Neutrophil (primary cell): Measurements from ENCODE around the gene EPHA2.

Experiments
- H3K27ac ChIP-seq: fragments of 200-600 bp; sonication (generic); 2 replicates; pipeline ENCODE4 v1.5.1; 2016; ENCODE audit warnings: mild to moderate bottlenecking, moderate library complexity
- H3K27me3 ChIP-seq: fragments of 200-600 bp; sonication (generic); 2 replicates; pipeline ENCODE4 v1.6.0; 2016; ENCODE audit warnings: mild to moderate bottlenecking
- H3K36me3 ChIP-seq: fragments of 200-600 bp; sonication (generic); 2 replicates; pipeline ENCODE4 v1.5.1; 2017
- H3K4me1 ChIP-seq, 2 experiments: fragments of 200-600 bp in 1 of 2; sonication (generic) in 1 of 2; 1 replicate in 1 of 2; 2 replicates in 1 of 2; pipeline versions ENCODE4 v1.5.1 to v1.6.1; 2013 to 2016; ENCODE audit warnings: low read depth in 1 of 2, low read length in 1 of 2, mild to moderate bottlenecking in 1 of 2, moderate library complexity in 1 of 2; ENCODE audit not compliant: control insufficient read depth in 1 of 2, insufficient read depth in 1 of 2
- H3K4me3 ChIP-seq, 2 experiments: fragments of 200-600 bp in 1 of 2; sonication (generic) in 1 of 2; 1 replicate in 1 of 2; 2 replicates in 1 of 2; pipeline ENCODE4 v1.5.1; 2013 to 2016; ENCODE audit warnings: low read depth in 1 of 2, low read length in 1 of 2, mild to moderate bottlenecking in 1 of 2, moderate library complexity in 1 of 2
- H3K9me3 ChIP-seq: fragments of 200-600 bp; sonication (generic); 2 replicates; pipeline ENCODE4 v1.5.1; 2016
- TF ChIP-seq, protein P1 (sequence below): fragments of 200-600 bp; sonication (generic); IDR thresholded peaks from 2 replicates; pipeline ENCODE4 v1.5.1; 2016; ENCODE audit warnings: antibody characterized with exemption

The EPHA2 gene

GRCh38 chr1:16155537-16156410, at the start of gene EPHA2:
Gene EPHA2, minus strand, starts transcription at chr1:16156069. Its CDS starts 137 bp downstream, at chr1:16155932.
- Histone ChIP-seq H3K4me1 (peaks cover 32 to 34% of the 10 kb centered on the region in 2 experiments), H3K9me3 (no peaks in the 10 kb centered on the region), H3K27ac (no peak within 1 kb of the TSS), H3K36me3 (no peaks in the 10 kb centered on the region), H3K27me3 (peaks cover 75% of the 10 kb centered on the region), H3K4me3 (peak within 1 kb of the TSS; percentile 49 to 57)
- TF ChIP-seq, protein P1, sequence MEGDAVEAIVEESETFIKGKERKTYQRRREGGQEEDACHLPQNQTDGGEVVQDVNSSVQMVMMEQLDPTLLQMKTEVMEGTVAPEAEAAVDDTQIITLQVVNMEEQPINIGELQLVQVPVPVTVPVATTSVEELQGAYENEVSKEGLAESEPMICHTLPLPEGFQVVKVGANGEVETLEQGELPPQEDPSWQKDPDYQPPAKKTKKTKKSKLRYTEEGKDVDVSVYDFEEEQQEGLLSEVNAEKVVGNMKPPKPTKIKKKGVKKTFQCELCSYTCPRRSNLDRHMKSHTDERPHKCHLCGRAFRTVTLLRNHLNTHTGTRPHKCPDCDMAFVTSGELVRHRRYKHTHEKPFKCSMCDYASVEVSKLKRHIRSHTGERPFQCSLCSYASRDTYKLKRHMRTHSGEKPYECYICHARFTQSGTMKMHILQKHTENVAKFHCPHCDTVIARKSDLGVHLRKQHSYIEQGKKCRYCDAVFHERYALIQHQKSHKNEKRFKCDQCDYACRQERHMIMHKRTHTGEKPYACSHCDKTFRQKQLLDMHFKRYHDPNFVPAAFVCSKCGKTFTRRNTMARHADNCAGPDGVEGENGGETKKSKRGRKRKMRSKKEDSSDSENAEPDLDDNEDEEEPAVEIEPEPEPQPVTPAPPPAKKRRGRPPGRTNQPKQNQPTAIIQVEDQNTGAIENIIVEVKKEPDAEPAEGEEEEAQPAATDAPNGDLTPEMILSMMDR: no peak

DNA sequence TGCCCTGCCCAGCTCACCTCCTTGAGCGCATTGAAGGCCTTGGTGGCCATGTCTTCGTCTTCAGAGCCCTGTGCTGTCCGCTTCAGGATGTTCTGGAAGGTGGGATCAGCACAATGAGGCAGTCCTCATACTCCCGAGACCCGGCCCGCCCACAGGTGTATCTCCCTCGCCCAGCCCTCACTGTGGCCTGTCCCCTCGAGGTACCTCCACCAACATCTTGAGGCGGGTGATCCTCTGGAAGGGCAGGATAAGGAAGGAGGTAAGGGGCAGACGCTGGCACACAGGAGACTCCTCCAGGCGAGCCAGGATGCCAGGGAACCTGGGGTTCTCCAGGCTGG, 49.4 kb upstream of the EPHA2 start:
- Histone ChIP-seq H3K36me3 (no peaks in the 10 kb centered on the region), H3K27me3 (peaks cover 8% of the 10 kb centered on the region), H3K27ac (no peak overlapping the region), H3K9me3 (no peaks in the 10 kb centered on the region), H3K4me3 (no peak overlapping the region), H3K4me1 (peaks cover 14 to 17% of the 10 kb centered on the region in 2 experiments)
- TF ChIP-seq, protein P1: no peak

DNA sequence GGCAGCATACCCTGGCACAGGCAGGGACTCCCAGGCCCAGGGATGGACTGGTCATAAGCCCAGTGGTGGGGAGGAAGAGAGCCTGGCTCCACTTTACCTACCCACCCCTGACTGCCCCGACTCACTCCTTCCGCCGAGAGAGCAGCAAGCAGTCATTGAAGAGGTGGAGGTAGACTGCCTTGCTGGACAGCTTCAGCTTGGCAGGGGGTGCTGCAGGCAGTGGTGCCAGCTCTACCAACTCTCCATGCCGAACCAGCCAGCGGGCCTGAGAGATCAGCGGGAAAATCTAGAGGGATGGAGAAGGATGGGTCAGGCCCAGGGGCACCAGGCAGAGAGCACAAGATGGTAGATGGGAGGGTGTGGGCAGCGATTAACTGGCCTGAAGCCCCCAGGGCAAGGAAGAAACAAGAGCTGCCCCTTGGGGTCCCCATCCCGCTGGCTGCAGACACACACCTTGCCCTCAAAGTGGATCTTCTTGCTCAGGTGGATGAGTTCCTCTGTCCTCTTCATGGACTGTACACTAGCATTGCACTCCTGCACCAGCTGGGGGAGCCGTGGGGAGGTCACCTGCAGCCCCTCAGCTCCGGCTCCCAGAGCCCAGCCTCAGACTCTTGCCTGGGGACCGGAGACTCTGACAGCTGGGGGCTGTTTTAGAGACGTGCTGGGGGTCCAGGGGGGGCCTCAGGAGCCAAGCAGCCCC, 48.9 kb upstream of the EPHA2 start:
- no peaks in the 10 kb centered on the region for H3K36me3 ChIP-seq
- H3K4me1 ChIP-seq: peaks cover 14 to 17% of the 10 kb centered on the region in 2 experiments
- H3K9me3 ChIP-seq: no peaks in the 10 kb centered on the region
- TF ChIP-seq, protein P1: no peak
- H3K27ac ChIP-seq: no peak overlapping the region
- peaks cover 8% of the 10 kb centered on the region for H3K27me3 ChIP-seq
- no peak overlapping the region for H3K4me3 ChIP-seq

DNA sequence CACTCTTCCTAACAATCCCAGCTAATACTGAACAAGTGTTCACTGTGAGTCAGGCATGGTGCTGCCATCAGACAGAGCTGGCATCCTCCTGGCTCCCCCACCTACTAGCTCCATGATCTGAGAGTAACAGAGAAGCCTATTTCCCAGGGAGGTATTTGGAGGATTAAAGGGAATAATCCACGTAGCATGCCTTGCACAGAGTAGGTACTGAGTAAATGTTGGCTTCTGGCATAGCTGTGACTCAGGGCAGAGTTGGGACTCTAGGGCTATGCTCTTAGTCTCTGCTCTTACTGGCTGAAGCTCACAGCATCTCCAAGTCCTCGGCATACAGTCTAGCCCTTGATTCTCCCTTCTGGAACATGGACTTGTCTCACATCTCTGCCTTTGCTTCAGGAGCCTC, 48.3 kb upstream of the EPHA2 start:
- Histone ChIP-seq H3K36me3 (no peaks in the 10 kb centered on the region), H3K4me3 (no peak overlapping the region), H3K27ac (no peak overlapping the region), H3K9me3 (no peaks in the 10 kb centered on the region), H3K4me1 (peaks cover 14 to 17% of the 10 kb centered on the region in 2 experiments), H3K27me3 (peaks cover 8% of the 10 kb centered on the region)
- TF ChIP-seq, protein P1: no peak

GRCh38 chr1:16203550-16203949, 47.7 kb upstream of the EPHA2 start:
- Histone ChIP-seq H3K27me3 (peaks cover 8% of the 10 kb centered on the region), H3K9me3 (no peaks in the 10 kb centered on the region), H3K4me3 (no peak overlapping the region), H3K27ac (no peak overlapping the region), H3K4me1 (peaks cover 14 to 17% of the 10 kb centered on the region in 2 experiments), H3K36me3 (no peaks in the 10 kb centered on the region)
- TF ChIP-seq, protein P1: no peak
